HG02759 (cell line): ENCODE data around the gene LEPROT.
"Not testable (repeated sequence)": the region's sequence is repeated elsewhere in the genome, so short reads cannot be mapped to it uniquely, and the experiment has no call there.

Experiments
- ATAC-seq: cut with Tn5 transposase; IDR thresholded peaks from one replicate; pipeline ENCODE4 v1.9.1; 2021; ENCODE audit warnings: mild to moderate bottlenecking, moderate library complexity; ENCODE audit not compliant: unreplicated experiment

Gene LEPROT

DNA sequence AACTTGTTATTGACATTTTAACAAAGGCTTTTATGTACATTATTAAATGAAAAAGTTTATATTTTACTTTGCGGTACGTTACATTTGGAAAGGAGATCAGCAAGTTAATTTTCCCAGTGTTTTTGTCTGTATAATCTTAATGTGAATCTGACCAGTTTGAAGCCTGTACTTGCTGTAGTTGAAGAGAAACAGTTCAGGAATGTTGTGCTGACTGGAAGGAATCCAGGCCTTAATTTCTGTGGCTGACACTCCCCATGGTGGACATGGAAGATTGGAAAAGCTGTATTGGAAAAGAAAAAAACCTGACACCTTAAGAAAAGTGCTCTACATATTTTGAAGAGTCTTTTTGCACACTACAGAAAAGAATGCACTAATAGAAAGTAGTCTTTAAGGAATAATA is 15.5 kb downstream of the LEPROT start:
- ATAC-seq, result no peak

DNA sequence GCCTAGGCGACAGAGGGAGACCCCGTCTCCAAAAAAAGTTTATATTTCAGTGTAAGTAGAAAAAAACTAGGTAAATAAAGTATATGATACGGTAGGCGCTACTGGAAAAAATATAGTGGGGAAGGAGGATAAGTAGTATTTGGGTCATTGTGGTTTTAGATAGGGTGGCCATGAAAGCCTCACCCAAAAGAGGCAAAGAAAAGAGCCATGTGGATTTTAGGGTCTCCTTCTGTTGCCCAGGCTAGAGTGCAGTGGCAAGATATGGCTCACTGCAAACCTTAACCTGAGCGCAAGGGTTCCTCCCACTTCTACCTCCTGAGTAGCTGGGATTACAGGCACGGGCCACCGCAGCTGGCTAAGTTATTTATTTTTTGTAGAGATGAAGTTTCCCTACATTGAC is 17.1 kb downstream of the LEPROT start:
- ATAC-seq, result no peak

DNA sequence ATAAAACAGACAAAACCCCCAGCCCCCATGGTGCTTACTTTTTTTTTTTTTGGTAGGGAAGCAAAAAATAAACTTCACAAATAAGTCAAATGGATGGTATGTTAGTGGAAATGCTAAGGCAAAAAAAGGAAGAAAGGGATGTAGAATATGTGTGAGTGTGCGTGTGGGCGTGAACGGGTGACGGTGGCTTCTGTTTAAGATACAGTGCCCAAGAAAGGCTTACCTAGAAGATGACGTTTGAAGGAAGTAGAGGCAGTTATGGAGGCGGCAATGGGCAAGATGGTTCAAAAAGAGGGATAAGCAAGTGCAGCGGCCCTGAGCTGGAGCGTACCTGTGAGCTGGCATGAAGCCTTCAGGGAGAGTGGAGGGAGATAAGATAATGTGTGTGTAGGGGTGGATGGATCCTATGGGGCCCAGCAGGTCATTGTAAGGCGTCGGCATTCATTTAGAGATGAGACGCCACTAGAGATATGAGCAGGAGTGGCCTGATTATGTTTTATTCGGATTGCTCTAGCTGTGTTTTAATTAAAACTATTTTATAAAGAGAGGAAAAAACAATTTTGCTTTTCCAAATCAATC is 19.9 kb downstream of the LEPROT start:
- ATAC-seq, result no peak

DNA sequence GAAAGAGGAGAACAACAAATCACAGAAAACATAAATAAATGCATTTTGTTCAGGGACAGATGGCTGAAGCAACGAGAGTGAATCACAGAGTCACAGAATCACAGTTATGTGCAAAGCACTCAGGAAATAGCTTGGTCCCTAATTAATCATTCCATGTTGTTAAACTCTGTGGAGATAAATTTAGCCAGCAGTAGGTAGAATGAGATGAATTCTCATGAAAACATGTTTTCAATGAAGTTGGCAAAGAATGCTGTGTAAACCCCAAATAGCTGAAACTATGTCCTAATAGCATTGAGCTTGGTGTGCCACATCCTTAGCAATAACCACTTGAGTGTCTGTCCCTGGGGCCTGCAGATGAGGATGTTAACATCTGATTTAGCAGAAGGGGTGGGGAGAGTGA is 20.4 kb downstream of the LEPROT start:
- no peak for ATAC-seq

DNA sequence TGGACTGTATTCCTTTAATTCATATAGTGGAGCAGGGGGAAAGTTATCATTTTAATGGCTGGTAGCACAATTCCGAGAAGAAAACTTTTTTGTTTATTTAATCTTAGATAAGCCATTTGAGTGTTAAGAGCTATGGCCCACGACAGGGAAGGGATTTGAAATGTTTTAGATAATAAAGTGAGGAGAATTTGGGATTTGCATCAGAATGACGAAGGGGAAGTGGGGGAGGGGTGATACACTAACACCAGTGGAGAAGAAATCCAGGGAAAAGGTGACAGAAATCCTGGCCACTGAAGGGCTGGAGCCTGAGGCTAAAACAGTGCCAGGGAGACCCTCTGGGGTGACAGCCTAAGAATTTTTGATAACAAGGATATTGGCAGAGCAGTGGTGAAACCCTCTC is 21.0 kb downstream of the LEPROT start:
- ATAC-seq, result no peak

DNA sequence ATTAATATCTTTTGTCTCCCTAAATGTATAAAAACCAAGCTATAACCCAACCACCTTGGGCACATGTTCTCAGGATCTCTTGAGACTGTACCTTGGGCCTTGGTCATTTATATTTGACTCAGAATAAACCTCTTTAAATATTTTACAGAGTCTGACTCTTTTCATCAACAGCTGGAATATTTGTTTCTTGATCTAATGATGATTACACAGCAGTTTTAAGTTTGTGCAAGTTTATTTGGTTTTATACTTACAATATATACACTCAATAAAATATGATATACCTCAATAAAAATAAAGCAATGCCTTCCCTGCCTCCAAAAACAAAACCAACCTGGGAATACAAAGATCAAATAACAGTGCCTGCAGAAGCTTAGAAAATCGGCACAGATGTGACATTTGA is 22.0 kb downstream of the LEPROT start:
- ATAC-seq, result no peak

DNA sequence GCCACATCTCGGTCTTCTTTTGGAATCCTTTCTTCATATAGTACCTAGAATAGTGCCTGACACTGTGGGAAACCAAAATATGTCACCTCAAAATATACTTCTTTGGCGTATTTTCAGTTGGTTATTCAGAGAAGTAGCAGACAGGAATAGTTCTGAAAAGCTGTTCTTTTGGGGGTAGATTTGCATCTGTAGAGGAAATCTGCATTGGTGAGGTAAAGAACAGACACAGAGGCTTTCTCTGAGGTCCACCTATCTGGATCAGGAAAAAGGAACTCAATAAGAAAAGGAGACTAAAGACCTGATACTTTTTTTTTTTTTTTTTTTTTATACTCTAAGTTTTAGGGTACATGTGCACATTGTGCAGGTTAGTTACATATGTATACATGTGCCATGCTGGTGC is 23.2 kb downstream of the LEPROT start:
- ATAC-seq, result no peak

DNA sequence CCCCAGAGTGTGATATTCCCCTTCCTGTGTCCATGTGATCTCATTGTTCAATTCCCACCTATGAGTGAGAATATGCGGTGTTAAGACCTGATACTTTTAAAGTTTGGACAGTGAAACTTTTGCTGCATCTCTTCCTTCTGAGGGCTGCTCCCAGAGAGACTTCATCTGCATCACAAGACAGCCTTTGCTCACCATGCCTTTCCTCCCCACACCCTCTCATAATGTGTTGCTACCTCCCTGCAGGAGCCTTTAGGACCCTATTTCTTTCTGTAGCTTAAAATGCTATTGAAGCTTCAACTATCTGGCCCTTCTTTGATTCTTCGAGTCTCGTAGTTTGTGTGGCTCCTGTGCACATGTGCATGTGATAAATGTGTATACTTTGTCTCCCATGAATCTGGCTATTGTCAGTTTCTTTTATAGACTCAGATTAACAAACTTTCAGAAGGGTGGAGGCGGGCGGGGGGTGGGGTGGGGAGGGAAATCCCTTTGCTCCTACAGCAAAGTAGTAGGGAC is 23.7 kb downstream of the LEPROT start:
- ATAC-seq, result no peak

DNA sequence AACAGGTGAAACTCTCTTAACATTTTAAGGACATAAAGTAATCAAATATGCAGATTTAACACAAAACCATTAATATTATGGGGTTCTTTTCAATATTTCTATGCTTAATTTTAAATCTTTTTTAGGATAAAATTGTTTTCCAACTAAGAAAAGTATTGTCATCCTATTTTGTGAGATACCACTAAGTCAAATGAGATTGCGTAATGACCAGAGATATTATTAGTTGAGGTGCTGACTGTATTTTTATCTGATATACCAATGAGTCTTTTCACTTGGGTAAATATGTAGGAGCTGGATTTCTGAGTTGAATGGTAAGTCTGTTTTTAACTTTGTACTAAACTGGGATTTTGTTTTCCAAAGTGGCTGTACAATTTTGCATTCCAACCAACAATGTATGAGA is 25.4 kb downstream of the LEPROT start:
- no peak for ATAC-seq

DNA sequence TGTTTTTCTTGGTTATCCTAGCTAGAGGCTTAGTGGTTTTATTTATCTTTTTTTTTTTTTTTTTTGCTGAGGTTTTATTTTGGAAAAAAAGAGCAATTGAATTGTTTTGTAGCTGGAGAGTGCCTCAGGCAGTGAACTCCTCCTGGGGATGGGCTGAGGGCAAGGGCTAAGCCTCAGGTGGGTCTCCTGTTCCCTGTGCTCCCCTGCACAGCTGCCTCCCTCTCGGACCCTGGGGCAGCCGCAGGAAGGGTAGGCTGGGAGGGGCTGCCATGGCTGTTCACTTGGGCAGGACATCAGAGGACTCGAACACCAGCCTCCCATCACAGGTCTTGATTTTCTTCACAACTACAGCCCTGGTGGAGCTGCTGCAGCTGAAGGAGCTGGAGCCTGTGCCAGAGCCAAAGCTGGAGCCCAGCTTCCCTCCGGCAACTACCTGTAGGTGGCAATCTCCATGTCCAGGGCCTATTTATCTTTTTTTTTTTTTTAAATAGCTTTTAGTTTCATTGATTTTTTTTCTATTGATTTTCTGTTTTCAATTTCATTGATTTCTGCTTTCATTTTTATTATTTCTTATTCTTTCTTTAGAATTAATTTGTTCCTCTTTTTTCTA is 28.9 kb downstream of the LEPROT start:
- ATAC-seq, result no peak

DNA sequence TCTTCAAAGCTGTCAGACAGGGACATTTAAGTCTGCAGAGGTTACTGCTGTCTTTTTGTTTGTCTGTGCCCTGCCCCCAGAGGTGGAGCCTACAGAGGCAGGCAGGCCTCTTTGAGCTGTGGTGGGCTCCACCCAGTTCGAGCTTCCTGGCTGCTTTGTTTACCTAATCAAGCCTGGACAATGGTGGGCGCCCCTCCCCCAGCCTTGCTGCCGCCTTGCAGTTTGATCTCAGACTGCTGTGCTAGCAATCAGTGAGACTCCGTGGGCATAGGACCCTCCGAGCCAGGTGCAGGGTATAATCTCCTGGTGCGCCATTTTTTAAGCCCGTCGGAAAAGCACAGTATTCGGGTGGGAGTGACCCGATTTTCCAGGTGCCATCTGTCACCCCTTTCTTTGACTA is 35.2 kb downstream of the LEPROT start:
- ATAC-seq, result not testable (repeated sequence)

DNA sequence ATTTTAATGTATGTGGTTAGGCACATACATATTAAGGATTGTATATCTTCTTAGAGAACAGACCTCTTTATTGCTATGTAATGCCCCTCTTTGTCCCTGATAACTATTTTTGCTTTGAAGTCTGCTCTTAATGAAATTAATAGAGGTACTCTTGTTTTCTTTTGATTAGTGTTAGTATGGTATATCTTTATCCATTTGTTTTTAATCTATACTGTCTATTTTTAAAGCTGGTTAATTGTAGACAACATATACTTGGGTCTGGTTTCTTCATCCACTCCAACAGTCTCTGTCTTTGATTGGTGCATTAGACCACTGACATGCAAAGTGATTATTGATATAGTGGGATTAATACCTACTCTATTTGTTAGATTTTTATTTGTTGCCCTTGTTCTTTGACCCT is 36.0 kb downstream of the LEPROT start:
- ATAC-seq, result no peak

DNA sequence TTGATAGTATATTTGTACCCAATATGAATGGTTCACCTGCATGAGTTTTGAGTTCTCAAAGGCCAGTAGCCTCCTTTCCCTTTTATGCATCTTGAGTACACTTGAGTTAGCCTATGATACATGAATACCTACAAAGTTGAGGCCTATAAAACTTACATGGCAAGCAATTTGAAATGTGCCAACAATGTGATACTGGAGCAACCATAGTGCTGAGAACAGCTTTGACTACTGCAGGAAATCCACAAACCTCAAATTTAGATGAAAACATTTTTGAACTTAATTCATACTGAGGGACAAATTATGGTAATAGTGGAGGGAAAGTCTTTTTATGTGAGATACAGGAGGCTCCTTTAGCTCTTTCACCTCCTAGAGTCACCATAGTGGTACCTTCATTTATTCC is 37.4 kb downstream of the LEPROT start:
- ATAC-seq, result no peak

DNA sequence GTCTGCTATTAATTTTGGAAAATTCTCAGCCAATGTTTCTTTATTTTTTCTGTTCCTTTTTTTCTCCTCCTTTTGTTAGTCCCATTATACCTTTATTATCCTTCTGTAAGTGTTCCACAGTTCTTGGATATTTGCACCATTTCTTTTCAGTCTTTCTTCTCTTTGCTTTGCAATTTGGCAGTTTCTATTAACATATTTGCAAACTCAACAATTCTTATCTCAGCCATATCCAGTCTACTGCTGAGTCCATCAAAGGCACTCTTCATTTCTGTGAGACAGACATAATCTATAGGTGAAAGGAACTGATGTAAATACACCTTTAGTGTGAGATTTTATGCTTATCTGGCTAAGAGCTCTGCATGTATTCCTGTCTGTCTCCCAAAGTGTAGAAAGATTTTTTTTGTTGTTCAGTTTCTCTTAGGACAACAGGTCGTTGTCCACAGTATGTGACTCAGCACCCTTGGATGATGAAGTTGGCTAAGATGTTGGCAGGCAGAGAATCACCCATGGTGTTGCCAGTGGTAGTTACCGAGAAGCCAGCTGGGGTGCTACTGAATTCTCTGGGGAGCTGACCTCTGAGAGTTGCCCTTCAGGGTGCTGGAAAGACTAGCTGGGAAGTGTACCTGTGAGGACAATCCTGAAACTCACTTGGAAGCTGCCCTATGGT is 38.4 kb downstream of the LEPROT start:
- ATAC-seq, result no peak

DNA sequence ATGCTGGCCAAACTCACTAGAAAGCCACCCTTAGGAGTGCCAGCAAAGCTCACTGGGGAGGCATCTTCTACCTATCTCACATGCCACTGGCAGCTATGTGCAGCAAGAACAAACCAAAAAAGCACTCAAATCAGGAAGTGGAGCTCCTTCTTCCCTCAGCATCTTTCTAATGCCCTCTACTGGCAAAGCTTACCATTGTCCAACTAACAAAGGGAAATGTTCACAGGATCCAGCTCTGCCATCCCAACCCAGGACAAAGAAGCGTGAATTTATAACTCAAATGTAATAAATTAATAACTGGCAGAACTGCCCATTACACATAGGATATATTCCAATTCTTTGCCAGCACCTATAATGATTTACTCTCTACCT is 38.9 kb downstream of the LEPROT start:
- ATAC-seq, result peak; percentile 77

DNA sequence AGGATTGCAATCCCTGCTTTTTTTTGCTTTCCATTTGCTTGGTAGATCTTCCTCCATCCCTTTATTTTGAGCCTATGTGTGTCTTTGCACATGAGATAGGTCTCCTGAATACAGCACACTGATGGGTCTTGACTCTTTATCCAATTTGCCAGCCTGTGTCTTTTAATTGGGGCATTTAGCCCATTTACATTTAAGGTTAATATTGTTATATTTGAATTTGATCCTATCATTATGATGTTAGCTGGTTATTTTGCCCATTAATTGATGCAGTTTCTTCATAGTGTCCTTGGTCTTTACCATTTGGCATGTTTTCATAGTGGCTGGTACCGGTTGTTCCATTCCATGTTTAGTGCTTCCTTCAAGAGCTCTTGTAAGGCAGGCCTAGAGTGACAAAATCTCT is 45.4 kb downstream of the LEPROT start:
- ATAC-seq, result not testable (repeated sequence)

DNA sequence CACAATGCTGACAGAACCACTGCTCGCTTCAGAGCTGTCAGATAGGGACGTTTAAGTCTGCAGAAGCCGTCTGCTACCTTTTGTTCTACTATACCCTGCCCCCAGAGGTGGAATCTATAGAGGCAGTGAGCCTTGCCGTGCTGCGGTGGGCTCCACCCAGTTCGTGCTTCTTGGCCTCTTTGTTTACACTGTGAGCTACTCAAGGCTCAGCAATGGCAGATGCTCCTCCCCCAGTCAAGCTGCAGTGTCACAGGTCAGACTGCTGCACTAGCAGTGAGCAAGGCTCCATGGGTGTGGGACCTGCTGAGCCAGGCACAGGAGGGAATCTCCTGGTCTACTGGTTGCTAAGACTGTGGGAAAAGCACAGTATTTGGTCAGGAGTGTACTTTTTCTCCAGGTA is 47.1 kb downstream of the LEPROT start:
- ATAC-seq, result no peak

DNA sequence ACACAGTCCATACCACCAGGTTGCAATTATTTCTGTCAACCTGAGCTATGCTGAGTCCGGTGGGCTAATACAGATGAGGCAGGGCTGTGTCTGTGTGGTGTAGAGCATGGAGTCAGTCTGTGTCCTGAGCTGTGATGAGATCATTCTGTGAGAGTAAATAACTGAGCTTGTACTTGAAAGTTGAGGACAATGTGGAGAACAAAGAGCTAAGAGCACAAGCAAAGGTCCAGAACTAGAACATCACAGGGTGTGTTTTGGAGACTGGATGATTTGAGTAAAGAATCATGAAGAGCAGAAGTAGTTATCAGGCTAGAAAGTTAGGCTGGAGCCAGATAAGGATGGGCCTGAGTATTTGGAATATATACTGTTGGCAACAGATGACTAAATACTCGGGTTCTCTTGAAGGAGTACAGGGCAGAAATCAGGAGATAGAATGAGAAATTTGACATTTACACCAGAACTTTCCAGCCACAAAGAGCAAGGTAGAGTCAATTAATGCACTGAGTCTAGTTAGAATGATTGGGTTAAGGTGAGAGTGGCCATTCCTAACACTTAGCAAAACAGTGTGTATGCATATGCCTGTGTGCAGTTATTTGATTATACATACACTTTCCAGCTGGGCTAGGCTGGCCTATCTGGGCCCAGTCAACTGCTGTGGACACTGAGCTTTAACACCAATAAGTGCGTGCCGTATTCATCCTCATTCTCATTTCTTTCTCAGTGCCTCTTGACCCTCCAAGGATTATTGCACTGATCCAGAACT is 48.8 kb downstream of the LEPROT start:
- ATAC-seq, result no peak

DNA sequence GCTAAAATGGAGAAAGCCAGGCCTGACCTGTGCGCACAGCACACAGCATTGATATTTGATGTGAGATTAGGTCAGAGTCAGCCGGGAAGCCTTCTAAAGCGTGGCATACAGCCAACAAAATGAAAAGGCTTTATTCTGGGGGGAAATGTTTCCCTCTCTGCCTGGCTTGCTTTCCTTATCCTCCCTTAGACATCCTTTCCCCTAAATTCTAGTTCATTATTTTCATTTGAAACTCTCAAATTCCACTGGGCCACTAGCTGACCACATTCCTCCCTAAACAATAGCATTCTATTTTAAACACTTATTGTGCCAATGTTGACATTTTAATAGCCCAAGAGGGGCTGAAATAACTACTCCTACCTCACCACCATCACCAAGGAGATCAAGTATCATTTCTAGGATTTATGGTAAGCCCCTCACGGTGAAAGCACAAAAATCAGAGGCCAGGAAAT is 49.4 kb downstream of the LEPROT start:
- no peak for ATAC-seq

DNA sequence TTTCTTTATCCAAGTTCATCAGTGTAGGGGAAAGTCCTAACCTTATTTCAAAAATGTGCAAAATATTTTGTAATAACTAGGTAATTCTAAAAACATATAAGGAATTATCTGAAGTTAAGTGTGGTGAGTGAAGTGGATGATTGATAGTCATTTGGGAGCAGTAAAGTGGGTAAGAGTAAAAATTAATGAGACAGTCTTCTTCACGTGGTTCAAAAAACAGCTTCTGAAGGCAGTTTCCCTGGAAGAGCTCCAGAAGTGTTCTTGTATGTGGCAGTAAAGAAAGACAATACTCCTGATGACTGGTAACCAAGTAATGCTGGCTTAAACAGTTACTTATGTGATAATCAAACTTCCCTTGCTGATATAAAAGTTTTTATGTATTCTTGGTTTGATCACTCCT is 50.3 kb downstream of the LEPROT start:
- ATAC-seq, result no peak

DNA sequence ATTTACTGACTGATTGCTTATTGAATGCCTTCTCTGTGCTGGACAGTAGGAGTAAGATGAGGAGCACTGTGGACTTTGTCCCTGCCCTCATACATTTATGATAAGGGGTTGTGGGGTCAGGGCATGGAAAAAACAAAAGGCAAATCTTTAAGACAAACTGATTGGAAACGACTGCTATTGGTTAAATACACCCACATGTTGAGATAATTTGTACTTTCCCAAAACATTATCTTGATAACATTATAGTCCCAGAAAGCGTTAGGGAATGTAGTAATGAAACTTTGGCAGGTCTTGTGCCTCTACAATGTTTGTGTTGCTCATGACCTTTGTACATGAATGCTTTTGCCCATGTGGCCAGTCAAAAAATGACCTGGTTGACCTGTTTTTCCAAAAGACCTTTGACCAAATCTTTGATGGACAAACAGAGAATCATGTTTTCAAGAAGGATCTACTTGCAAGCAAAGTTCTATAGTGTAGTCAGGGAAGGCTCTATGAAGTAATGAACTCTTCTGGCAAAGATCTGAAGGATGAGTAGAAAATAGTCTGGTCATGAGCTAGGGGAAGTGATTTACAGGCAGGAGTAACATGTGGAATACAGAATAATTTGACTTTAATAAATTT is 50.9 kb downstream of the LEPROT start:
- ATAC-seq, result no peak
